NCI-H226 (cell line): ENCODE data around the gene SLC4A3.

Source experiments
- DNase-seq: peaks from one replicate; pipeline ENCODE4 v3.0.0-alpha.2; 2015

Gene SLC4A3

DNA sequence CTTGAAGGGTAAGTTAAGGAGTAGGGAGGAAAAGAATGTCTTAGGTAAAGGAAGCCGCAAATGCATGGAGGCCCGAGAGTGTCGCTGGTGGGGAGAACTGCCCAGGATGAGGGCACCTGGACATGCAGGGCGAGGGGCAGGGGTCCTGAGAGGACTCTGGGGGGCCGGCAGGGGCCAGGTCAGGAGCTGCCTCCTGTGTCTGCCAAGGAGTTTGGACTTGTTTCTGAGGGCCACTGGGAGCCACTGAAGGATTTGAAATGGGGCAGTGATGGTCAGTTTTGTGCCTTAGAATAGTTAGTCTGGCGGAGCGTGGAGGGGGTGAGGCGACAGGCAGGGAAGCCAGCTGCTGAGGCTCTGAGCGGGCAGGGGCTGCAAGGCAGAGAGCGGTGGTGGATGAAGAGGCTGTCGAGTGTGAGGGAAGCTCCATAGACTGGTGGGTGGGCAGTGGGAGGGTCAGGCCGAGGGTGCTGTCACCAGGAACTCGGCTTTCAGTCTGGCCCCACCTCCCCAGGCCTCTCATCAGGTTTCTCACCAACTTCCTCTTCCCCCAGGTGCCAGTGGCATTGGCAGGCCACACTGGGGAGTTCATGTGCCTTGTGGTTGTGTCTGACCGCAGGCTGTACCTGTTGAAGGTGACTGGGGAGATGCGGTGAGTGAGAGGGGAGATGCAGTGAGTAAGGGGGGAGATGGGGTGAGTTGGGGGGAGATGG is 14.7 kb upstream of the SLC4A3 start:
- DNase-seq: no peak

DNA sequence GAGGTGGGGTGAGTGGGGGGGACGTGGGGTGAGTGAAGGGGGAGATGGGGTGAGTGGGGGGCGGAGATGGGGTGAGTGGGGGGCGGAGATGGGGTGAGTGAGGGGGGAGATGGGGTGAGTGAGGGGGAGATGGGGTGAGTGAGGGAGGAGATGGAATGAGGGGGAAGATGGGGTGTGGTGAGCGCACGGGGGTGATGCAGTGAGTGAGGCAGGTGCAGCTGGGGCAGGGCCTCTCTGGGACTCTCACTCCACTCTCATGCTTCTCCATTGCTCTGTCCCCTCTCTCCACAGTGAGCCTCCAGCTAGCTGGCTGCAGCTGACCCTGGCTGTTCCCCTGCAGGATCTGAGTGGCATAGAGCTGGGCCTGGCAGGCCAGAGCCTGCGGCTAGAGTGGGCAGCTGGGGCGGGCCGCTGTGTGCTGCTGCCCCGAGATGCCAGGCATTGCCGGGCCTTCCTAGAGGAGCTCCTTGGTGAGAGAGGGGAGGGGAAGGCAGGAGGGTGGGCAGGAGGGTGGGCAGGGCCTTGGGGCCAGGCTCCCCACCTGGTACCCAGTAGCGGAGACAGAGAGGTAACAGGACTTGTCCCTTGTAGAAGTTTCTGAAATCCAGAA is 13.9 kb upstream of the SLC4A3 start:
- DNase-seq: no peak

DNA sequence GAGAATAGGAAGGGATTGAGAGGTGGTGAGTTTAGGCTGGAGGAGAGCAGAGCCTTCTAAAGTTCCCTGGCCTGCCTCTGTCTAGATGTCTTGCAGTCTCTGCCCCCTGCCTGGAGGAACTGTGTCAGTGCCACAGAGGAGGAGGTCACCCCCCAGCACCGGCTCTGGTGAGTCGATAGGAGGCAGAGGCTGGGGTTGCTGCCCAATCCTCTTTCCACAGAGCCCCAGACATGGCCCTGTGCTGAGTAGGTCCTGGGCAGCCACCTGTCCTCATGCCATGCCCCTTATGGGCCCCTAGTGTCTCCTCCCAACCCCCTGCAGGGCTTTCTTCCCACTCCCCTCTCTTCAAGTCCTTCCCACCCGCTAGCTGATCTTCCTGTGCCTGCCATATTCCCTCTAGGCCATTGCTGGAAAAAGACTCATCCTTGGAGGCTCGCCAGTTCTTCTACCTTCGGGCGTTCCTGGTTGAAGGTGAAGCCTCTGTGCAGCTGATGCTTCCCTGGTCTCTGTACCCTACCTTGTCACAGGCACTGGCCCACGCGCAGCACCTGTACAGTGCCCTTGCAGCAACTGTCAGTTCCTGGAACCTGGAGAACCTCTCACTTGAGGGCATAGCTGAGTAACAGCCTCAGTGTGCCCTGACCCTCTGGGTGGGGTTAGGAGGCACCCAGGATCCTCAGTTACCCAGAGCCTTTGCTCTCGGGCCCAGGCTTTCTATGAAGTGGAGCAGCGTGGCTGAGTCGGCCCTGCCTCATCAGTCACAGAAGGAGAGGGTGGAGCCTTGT is 13.2 kb upstream of the SLC4A3 start:
- no peak for DNase-seq

DNA sequence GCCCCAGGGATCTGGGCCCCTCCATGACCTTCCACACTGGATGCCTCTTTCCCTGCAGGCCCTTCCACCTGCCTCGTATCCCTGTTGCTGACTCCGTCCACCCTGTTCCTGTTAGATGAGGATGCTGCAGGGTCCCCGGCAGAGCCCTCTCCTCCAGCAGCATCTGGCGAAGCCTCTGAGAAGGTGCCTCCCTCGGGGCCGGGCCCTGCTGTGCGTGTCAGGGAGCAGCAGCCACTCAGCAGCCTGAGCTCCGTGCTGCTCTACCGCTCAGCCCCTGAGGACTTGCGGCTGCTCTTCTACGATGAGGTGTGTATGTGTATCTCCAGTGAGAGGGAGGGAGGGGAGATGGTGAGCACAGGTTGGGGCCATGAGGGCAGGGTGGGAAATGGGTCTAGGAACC is 12.4 kb upstream of the SLC4A3 start:
- DNase-seq: no peak

DNA sequence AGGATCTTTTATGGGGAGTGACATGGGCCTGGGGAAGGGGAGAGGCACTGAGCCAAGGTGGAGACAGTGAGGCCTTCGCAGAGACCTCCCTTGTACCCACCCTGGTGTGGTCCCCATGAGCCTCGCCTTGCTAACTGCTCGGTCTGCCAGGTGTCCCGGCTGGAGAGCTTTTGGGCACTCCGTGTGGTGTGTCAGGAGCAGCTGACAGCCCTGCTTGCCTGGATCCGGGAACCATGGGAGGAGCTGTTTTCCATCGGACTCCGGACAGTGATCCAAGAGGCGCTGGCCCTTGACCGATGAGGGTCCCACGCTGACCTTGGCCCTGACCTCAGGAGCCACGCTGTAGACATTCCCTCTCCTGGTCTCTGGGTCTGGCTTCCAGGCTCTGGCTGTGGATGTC is 11.5 kb upstream of the SLC4A3 start:
- no peak for DNase-seq

DNA sequence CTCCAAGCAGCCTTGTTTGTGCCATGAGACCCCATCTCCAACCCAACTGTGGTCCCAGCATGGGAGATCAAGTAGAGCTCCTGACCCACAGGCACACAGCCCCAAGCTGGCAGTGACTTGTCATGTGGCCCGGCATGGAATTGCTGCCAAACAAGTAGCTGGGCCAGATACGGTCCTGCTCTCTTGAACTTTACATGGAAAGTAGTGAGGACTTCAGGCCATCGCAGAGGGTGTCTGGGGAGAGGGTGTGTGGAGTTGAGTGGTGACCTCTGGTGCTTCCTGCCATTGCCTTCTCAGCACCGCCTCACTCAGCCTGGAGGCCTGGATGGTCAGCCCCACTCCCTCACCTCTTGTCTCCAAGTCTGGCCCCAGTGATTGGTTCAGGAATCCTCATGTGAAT is 10.9 kb upstream of the SLC4A3 start:
- DNase-seq: no peak

DNA sequence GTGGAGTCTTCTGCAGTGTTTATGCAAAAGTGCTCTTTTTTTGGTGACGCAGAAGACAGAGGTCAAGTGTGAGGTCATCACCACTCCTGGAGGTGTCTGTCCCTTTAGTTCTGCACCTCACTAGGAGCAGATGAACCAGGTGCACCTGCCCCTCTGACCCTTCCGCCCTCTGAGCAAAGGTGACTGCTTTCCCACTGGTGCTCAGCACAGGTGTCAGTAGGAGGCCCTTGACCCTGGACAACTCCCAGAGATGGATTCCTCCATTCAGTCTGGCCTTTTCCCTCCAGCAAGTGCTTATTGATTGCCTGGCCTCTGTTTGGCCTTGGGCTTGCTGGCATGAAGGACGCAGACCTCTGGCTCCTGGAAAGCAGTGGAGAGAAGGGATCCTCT is 8.7 kb upstream of the SLC4A3 start:
- DNase-seq: no peak

DNA sequence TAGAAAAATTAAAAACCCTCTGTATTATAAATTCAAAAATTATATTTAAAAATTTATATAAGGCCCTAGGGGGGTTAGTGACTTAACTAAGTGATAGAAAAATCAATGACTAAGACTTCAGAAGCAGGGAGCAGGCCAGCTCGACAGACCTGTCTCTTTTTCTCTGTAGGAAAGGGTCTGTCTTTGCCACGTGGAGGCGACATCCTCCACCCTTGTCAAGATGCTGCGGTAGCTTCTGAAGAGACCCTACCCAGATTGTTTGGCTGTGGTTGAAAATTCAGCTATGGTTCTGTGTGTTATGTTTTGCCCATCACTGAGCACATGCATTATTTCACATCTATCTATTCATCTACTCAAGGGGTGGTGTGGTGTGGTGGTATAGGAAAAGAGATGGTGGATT is 8.2 kb upstream of the SLC4A3 start:
- no peak for DNase-seq

DNA sequence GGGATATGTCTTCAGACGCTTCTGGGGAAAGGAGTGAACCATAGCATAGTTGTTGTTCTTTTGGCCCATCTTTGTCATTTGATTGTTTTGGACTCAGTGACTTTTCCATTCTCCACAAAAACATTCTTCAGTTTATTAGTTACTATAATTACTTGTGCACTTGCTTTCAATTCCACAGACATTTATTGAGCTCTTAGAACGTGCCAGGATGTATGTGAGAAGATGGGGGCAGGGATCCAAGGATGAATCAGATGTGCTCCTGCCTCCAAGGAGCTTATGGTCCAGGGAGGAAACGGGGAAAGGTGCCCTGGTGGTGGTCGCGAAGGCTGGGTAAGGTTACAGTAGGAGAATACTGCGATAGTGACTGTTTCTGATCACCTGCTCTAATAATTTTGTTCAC is 6.9 kb upstream of the SLC4A3 start:
- no peak for DNase-seq

DNA sequence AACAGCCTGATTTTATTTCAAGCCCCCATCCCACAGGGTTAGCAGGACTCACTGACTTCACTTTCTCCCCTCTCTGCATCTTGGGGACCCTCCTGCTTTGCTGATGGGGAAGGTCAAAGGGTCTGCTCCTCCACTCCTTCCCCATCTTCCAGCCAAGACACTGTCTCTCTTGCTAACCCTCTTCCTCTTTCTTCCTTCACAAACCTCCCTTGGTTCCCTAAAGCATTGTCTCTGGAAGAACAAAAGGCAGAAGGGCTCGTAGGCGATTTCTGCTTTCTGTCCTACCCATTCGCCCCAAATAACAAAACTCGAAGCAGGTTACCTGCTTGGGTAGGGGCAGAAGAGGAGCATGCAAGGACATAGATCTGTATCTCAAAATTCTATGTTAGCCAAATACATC is 5.5 kb upstream of the SLC4A3 start:
- DNase-seq: no peak

DNA sequence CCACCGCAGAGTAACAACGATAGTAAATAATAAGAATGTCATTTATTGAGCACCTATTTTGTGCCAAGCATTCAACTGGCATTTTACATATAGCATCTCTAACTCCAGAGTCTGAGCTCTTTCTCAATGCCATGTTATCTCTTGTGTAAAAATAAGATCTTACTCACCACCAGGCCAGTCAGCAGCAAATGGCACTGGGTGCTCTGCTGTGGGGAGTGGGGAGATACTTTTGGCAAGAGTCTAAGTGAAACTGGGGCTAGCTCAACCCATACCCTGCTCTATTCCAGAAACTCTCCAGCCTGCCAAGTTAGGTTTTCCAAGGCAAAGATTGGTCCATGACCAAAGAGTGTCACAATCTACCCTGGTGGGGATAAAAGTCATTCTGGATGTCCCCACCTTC is 5.0 kb upstream of the SLC4A3 start:
- DNase-seq: no peak

DNA sequence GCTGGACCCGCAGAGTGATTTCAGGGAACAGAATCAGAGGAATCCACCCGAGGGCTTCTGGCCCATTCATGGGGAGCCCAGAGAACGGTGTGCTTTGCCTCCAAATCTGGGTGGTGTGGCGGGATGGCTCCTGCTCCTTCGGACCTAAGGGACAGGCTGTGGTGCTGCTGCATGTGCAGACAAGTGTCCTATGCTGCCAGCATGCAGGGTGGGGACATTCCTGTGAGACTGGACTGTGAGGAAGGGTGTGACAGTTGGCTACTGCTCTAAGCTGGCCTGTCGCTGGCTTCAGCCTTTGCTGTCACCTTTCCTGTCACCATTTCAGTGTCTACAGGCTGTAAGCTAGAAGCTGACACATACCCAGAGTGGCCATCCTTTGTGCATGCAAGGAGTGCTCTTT is 2.9 kb upstream of the SLC4A3 start:
- no peak for DNase-seq

DNA sequence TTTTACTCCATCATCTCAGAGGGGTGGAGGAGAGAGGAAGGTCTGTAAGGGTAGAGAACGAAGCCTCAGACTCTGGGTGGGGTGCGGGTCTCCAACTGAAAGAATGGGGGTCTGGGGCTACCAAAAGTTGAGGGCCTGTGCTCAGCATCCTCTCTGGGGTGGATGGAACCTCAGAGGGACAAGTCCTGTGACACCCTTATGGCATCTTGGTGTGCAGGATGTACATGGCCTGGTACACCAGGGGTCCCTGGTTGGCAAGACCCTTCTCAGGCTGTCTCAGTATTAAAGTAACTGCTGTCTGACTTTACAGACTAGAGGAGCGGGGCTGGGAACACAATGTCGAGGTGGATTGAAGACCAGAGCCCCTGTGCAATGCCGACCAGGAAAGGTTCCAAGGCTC is 2.3 kb upstream of the SLC4A3 start:
- no peak for DNase-seq

DNA sequence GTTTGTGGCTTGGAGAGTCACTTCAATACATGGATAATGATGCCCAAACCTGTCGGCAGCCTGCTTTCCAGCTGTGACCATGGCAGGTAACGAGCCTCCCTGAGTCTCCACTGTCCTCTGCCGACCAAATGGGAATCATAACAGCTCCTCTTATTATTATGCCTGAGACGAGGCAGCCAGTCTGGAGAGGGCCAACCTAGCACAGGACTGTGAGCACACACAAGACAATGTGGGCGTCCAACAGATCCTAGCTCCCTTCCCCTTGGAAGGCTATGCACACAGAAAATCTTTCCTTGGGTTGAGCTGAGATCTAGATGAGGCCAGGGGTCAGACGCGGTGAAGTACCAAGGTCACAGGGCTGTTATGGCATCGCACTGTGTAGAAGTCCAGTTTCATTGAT is 890 bp upstream of the SLC4A3 start:
- DNase-seq: no peak

DNA sequence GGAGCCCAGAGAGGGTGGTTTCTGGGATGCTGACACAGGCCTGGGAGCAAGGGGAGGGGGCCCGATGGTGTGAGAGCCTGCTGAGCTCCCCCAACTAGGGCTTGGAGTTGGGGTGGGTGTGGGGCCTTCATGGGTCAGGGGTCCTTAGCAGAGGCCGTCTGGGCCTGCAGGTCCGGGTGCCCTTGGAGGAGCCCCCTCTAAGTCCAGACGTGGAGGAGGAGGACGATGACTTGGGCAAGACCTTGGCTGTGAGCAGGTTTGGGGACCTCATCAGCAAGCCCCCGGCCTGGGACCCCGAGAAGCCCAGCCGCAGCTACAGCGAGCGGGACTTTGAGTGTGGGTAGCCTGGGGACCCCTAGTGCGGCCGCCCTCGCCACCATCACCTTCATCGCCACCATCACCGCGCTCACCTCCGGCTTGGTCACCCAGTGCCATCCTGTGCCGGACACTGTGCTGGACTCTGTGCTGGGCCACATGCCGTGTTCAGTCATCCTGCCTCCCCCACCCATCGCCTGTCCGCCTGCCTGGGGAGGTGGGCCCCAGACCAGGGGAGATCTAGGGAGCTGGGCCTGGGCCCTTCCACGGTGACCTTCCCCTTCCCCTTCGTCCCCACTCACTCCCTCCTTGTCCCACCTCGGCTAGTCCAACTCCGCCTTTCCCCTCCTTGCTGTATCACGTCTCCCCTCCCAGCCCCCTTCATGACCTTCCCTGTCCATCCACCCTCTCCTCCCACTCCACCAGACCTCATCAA is 980 bp downstream of the SLC4A3 start:
- DNase-seq: no peak

DNA sequence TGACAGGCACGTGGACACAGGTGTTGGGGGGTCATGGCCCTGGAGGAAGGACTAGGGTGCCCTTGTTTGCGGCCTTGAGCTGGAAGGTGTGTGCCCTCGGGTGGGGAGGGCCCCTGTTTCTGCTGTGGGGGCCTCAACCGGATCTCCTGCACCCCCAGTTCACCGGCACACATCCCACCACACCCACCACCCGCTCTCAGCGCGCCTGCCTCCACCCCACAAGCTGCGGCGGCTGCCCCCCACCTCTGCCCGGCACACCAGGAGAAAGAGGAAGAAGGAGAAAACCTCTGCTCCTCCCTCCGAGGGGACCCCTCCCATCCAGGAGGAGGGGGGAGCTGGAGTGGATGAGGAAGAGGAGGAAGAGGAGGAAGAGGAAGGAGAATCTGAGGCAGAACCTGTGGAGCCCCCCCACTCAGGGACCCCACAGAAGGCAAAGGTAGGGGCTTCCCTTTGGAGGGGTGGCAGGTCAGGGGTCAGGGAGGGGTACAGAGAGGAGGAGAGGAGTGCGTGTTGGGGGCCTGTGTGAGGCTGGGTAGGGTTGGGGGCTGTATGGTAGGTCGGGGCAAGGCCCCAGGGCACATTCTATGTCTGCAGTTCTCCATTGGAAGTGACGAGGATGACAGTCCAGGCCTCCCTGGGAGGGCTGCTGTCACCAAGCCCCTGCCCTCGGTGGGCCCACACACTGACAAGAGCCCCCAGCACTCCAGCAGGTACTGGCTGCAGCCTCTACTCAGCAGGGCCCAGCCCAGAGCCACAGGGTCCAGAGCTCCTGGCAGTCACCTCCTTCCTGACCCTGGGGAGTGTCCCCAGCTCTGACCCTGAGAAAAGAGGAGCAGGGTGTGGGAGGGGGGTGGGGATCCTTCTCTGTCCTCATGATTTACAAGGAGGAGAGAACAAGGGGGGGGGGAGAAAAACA is 1.8 kb downstream of the SLC4A3 start:
- no peak for DNase-seq

DNA sequence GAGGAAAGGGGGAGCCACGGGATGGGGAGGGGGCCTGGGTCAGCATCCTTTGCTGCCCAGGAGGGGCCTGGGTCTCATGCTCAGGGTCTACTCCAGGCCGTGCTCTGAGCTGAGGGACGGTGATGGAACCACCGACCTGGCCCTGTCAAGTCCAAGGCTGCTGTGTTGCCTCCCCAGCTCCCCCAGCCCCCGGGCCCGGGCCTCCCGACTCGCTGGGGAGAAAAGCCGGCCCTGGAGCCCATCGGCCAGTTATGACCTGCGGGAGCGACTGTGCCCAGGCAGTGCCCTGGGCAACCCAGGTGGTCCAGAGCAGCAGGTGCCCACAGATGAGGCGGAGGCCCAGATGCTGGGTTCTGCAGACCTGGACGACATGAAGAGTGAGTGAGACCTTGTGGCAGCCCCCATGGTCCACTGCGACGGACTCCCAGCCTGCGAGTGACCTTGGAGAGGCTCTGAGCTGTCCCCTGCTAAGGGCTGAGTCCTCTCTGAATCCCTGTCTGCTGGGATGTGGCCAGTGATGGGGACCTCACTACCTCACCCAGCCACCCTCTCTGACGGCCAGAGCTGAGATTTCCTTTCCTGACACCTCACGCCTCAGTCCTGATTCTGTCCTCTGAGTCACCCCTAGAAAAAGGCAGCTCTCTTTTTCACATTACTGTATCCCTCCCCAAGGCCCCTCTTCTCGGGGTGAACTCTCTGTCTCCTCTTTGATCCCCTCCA is 2.7 kb downstream of the SLC4A3 start:
- no peak for DNase-seq

DNA sequence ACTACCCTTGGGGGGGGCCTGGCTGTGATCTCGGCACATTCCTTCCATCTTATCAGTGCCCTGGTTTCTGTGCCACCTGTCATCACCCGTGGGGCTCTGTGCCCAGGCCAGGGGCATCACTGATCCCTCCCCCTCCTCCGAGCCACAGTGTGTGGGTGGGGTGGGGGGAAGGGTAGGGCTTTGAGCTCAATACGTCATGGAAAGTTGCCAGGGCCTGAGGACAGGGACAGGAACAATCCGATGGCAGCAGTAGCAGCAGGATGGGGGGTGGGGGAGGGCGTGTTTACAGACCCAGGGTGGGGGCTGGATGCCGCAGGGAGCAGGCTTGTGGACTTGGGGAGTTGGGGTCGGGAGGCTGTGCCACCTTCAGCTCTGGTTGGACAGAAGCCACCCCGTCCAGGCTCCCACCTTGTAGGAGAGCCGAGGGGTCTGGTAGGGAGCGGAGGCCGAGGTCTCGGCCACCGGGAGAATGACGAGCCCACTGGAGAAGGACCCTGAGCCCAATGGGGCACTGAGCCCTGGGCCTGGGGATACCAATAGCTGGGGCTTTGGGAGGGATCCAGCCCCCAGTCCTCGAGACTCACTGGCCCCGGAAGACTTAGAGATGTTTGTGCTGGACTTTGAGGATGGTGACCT is 3.5 kb downstream of the SLC4A3 start:
- no peak for DNase-seq

DNA sequence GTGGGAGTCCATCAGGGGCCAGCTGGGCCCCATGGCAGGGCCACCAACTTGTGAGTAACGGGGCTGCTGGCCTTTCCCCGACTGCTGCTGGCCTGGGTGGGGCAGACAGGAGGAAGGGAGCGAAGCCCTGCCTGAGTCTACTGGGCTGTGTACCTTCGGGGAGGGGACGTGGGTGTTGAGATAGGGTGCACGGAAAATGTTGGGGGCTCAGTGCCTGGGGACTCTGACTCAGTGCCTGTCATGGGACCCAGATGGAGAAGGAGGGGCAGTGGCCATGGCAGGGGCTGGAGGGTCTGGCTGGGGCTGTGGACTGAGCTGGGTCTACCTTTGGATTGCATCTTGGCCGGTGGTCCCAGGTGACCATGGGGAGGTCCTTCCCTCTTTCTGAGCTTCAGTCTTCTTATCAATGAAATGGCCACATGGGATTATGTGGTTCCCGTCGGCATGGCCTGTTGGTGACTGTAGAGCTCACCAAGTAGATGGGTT is 4.0 kb downstream of the SLC4A3 start:
- DNase-seq: no peak

DNA sequence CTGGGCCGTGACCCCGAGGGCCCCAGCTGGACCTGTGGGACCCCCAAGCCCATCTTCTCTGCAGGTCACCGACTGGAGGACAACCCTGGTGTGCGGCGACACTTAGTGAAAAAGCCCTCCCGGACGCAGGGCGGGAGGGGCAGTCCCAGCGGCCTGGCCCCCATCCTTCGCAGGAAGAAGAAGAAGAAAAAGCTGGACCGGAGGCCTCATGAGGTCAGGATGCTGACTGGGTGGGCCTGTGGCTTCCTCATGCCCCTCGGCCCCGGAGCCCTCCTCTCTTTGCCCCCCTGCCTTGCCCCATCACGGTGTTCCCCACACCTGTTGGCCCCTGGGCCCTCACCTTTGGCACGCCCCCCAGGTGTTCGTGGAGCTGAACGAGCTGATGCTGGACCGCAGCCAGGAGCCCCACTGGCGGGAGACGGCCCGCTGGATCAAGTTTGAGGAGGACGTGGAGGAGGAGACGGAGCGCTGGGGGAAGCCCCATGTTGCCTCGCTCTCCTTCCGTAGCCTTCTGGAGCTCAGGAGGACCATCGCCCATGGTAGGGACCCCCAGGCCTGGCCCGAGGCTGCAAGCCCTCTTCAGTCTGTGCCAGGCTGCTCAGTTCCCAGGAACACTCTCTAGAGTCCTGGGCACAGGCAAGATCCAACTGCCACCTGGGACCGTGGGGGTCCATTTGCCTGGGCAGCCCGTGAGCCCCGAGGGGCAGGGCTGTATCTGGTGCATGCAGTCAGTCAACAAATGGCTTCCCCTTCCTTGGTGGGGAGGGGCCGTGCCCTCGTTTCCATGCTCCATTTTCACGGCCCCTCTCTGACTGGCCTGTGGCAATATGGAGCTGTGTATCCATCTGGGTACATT is 4.7 kb downstream of the SLC4A3 start:
- no peak for DNase-seq
